Nephron (organoid): Measurements from ENCODE around the gene RTEL1.
A peak's percentile ranks its signal among the peaks of the same experiment; 100 is the strongest.

Source experiments
- H3K27ac Mint-ChIP-seq, 3 experiments: 2 replicates each; pipeline ENCODE4 v1.8.0; 2020; ENCODE audit warnings: mixed read lengths in 3 of 3, mild to moderate bottlenecking in 2 of 3, moderate library complexity in 1 of 3
- H3K27me3 Mint-ChIP-seq: 2 replicates; pipeline ENCODE4 v1.8.0; 2021; ENCODE audit warnings: low read depth, mild to moderate bottlenecking, moderate library complexity, mixed read lengths
- H3K36me3 Mint-ChIP-seq: 2 replicates; pipeline ENCODE4 v1.8.0; 2020; ENCODE audit warnings: low read depth, mixed read lengths
- H3K4me1 Mint-ChIP-seq: 2 replicates; pipeline ENCODE4 v1.8.0; 2020; ENCODE audit warnings: mixed read lengths
- H3K4me3 Mint-ChIP-seq, 3 experiments: 2 replicates each; pipeline ENCODE4 v1.8.0; 2020; ENCODE audit warnings: mild to moderate bottlenecking in 3 of 3, mixed read lengths in 3 of 3, moderate library complexity in 2 of 3
- H3K9me3 Mint-ChIP-seq: 2 replicates; pipeline ENCODE4 v1.8.0; 2020; ENCODE audit warnings: mixed read lengths
- CTCF ChIP-seq, 3 experiments: fragments of 200-600 bp; sonication (generic); IDR thresholded peaks; one replicate each; pipeline ENCODE4 v1.5.0; 2021; ENCODE audit warnings: antibody characterized with exemption in 3 of 3; ENCODE audit not compliant: unreplicated experiment in 3 of 3

Gene RTEL1

GRCh38 chr20:63690898-63691710 lies 33.0 kb downstream of the RTEL1 start:
- Mint-ChIP-seq H3K4me1 (no peaks in the 10 kb centered on the region), H3K36me3 (peaks cover 8% of the 10 kb centered on the region), H3K4me3 (no peak overlapping the region), H3K9me3 (no peaks in the 10 kb centered on the region), H3K27me3 (no peaks in the 10 kb centered on the region), H3K27ac (peak overlapping the region in 1 of 3 experiments; percentile 37)
- TF ChIP-seq CTCF (IDR thresholded peaks at IDR 0.05; ENCODE audit: unreplicated experiment in 3 of 3) = no peak

GRCh38 chr20:63691711-63692435 lies 33.8 kb downstream of the RTEL1 start:
- peak overlapping the region in 1 of 3 experiments; percentile 37 for H3K27ac Mint-ChIP-seq
- no peaks in the 10 kb centered on the region for H3K4me1 Mint-ChIP-seq
- H3K9me3 Mint-ChIP-seq = no peaks in the 10 kb centered on the region
- H3K4me3 Mint-ChIP-seq = no peak overlapping the region
- peaks cover 8% of the 10 kb centered on the region for H3K36me3 Mint-ChIP-seq
- no peaks in the 10 kb centered on the region for H3K27me3 Mint-ChIP-seq
- TF ChIP-seq CTCF (IDR thresholded peaks at IDR 0.05; ENCODE audit: unreplicated experiment in 3 of 3) = no peak

- Mint-ChIP-seq H3K4me3 (no peak overlapping the region), H3K9me3 (no peaks in the 10 kb centered on the region), H3K4me1 (no peaks in the 10 kb centered on the region), H3K27me3 (peaks cover 3% of the 10 kb centered on the region), H3K27ac (peak overlapping the region in 1 of 3 experiments; percentile 57), H3K36me3 (peaks cover 8% of the 10 kb centered on the region)
- no peak for TF ChIP-seq CTCF (IDR thresholded peaks at IDR 0.05; ENCODE audit: unreplicated experiment in 3 of 3)
These were observed 34.4 kb downstream of the RTEL1 start for GRCh38 chr20:63692436-63693082.

GRCh38 chr20:63693083-63693732 lies 35.1 kb downstream of the RTEL1 start:
- no peak for TF ChIP-seq CTCF (IDR thresholded peaks at IDR 0.05; ENCODE audit: unreplicated experiment in 3 of 3)
- H3K27ac Mint-ChIP-seq = no peak overlapping the region
- peaks cover 3% of the 10 kb centered on the region for H3K27me3 Mint-ChIP-seq
- H3K9me3 Mint-ChIP-seq = no peaks in the 10 kb centered on the region
- H3K36me3 Mint-ChIP-seq = peaks cover 8% of the 10 kb centered on the region
- H3K4me1 Mint-ChIP-seq = no peaks in the 10 kb centered on the region
- H3K4me3 Mint-ChIP-seq = no peak overlapping the region

- Mint-ChIP-seq H3K9me3 (no peaks in the 10 kb centered on the region), H3K4me1 (no peaks in the 10 kb centered on the region), H3K36me3 (peaks cover 8% of the 10 kb centered on the region), H3K27ac (no peak overlapping the region), H3K4me3 (no peak overlapping the region), H3K27me3 (peaks cover 3% of the 10 kb centered on the region)
- TF ChIP-seq CTCF (IDR thresholded peaks at IDR 0.05; ENCODE audit: unreplicated experiment in 3 of 3) = no peak
These were observed 35.8 kb downstream of the RTEL1 start for GRCh38 chr20:63693733-63694583.
